CMK (cell line): ENCODE results near the gene PRKCE.

Source experiments
- DNase-seq: peaks from one replicate; pipeline ENCODE4 v3.0.0-alpha.2; 2010; ENCODE audit warnings: low read depth

PRKCE gene

GRCh38 chr2:45726188-45726587 is 74.7 kb downstream of the PRKCE start:
- no peak for DNase-seq

GRCh38 chr2:45728458-45728942 is 77.0 kb downstream of the PRKCE start:
- DNase-seq = no peak

GRCh38 chr2:45729753-45730512 is 78.5 kb downstream of the PRKCE start:
- peak; percentile 4 for DNase-seq

DNA sequence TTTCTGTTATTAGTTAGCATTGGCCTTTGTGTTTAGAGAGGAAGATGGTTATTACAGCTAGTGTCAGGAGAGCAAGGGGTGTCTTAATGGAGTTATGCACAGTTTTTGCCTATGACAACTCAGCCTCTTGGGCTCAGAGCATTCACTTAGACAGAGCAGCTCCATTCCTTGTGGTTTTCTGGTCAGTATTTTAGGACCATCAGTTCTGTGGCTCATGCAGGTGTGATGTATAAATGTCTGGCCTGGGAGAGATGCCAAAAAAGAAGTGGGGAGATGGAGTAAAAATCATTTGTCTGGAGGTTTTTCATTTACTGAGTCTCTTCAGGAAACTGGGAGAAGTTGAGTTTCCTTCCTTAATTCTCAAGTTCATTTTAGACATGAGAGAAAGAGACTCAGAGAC is 79.7 kb downstream of the PRKCE start:
- no peak for DNase-seq

DNA sequence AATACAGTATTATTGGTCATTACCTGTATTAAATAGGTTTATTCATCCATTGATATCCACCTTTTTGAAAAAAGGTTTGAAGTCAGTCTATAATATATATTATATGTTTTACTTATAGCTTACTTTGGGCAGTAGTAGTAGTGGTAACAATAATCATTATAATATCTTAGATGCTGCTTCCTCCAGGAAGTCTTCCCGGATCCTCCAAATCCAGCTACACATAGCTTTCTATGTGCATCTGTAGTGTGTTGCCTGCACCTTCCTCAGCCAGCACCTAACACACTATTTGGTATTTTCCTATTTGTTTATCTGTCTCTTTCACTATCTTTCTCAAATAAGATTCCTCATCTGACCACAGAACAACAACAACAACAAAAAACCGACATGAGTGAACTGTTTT is 81.0 kb downstream of the PRKCE start:
- no peak for DNase-seq

- DNase-seq = no peak
These were observed 81.5 kb downstream of the PRKCE start for GRCh38 chr2:45732946-45733345.

GRCh38 chr2:45734336-45734735 is 82.9 kb downstream of the PRKCE start:
- DNase-seq = no peak

GRCh38 chr2:45734952-45735351 is 83.5 kb downstream of the PRKCE start:
- DNase-seq = no peak

GRCh38 chr2:45736757-45737704 is 85.6 kb downstream of the PRKCE start:
- no peak for DNase-seq

GRCh38 chr2:45739796-45740485 is 88.5 kb downstream of the PRKCE start:
- no peak for DNase-seq

DNA sequence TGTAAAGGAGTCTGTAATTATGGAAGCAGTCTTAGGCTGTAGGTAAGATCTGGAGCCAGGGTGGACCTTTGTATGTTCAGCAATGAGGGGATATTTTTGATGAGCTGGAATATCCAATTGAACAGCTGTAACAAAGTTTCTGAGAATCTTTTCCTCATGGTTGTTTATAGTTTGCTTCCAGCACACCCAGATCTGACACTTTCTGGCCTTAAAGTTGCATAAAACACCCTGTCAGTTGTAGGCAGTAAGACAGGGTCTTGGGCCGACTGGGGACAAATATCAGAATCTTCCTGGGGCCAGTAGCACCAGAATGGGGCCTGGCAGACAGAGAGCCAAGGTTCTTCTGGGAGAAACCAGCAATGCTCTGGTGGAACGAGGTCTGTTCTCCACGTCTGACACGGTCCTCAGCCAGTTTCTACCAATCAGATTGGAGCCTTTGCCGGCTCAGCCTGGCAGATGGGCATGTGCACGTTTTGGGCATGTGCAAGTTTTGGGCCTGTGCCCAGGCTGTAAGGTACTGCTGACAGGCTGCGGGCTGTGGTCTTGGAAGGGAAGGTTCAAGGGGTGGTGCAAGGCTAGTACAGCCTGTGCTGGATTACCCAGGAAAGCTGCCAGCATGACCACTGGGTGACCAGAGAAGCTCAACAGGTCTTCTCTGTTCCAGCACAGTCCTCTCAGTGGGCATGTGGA is 89.8 kb downstream of the PRKCE start:
- no peak for DNase-seq

GRCh38 chr2:45743531-45744396 is 92.3 kb downstream of the PRKCE start:
- DNase-seq = no peak

GRCh38 chr2:45745231-45745630 is 93.8 kb downstream of the PRKCE start:
- DNase-seq = no peak

GRCh38 chr2:45746888-45747287 is 95.4 kb downstream of the PRKCE start:
- DNase-seq = no peak

DNA sequence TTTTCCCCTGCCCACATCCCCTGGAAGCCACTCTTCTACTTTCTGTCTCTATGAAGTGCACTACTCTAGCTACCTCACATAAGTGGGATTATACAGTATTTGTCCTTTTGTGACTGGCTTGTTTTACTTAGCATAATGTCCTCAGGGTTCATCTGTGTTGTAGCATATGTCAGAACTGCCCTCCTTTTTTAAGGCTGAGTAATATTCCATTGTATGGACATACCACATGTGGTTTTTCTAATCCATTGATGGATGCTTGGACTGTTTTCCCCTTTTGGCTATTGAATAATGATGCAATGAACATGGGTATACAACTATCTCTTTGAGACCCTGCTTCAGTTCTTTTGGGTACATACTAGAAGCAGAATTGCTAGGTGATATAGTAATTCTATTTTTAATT is 95.9 kb downstream of the PRKCE start:
- no peak for DNase-seq

DNA sequence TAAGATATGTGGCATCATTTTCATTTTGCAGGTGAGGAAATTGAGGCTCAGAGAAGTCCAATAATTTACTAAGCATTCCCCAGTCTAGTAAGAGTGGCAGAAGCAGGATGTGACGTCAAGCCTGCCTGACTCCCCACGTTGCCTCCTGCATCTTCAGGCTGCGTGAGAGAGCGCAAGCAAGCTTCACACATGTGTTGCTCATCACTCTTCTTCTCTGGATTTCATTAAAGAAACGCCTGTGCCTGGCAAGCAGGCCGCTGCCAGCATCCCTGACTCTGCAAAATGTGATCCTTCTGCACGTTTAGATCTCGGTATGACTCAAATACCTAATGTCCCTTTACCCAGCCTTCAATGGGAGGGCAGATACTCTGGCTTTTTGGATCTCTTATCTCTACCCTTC is 96.8 kb downstream of the PRKCE start:
- DNase-seq = no peak

GRCh38 chr2:45750001-45750400 is 98.5 kb downstream of the PRKCE start:
- DNase-seq = no peak

- no peak for DNase-seq
These were observed 99.0 kb downstream of the PRKCE start for GRCh38 chr2:45750484-45750883.

DNA sequence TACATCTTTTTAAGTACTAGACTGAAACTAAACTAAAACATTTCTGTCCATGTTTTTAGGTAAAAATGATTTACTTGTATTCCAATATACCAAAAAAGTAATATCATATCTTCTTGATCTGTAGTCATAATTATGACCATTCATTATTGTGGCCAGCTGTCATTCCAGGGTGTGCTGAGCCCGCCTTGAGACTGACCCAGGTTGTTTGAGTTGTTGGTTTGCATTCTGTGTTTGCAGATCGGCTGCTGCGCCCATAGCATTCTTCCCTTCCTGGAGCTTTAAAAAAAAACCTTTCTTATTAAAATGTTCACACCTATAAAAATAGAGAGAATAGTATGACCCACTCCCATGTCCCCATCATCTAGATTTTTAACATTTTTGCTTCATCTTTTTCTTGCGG is 101.9 kb downstream of the PRKCE start:
- DNase-seq = no peak

- no peak for DNase-seq
These were observed 102.9 kb downstream of the PRKCE start for GRCh38 chr2:45754131-45755010.
